Measurements from ENCODE around the gene DTNB.

DTNB gene

DNA sequence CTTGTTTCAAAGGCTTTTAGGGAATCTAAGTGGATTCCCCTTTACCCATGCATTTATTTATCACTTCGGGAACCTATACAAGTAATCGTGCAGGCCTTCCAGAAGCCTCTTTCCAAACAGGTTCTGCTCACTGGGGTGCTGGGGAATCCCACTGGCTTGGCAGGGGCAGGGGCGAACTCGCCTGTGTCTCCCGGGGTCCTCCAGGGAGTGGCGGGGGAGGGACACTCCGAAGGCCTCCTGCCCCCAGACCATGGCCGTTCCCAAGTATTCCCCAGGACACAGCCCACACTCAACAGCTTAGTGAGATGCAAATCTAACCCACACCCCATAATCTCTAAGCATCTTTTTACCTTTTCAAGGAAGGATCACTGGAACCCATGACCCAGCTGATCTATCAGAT, 338.2 kb downstream of the DTNB start:
- no peak for DNase-seq

DNA sequence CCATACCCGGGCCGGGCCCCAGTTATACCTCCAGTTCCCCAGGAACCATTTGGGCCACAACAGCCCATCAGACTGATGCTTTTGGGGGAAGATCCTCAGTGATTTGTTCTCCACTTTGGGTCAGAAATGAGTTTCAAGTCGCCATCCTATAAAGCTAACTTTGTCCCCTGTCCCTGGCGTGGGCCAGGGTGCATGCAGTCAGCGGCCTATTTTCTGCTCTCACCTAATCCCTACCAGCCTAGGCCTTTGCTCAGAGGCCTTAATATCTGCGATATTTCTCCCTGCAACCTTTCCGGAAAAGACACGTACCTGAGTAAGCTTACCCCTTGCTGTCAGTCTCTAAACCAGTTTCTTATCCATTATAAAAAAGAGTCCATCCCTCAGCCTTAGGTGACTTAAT, 338.9 kb downstream of the DTNB start:
- no peak for DNase-seq

DNA sequence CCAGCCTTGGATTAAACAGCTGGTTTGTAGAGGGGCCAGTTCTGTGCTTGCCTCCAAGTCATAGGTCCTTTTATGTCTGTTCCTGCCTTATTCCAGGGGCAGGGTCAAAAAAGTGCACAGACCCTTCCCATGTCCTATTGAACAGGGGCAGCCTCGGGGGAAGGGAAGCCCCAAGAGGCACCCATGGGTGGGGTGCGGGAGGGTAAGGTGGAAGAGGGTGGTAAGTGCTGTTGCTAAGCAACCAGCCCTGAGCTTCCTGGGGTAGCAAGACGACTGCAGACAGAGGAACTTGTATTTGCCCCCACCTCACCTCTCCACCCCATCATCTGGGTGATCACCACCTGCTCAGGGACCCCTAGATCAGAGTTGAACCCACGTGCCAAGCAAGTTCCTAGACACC, 339.4 kb downstream of the DTNB start:
- DNase-seq: no peak

DNA sequence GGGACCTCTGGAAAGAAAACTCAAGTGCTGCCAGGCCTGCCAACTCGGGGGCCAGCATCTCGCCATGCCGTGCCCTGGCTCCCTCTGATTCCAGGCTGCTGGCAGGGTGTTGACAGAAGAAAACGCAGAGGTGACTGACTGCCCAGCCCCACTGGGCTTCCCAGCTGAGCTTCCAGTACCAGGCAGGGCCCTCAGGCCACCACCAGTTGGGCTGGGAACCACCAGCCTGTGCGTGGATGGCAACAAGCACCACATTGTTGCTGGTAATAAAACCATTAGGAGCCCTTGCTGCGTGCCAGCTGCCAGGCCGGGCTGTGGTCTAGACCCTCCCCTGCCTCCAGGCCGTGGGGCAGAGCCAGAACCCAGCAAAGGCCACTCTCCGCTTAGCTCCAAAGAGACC, 340.8 kb downstream of the DTNB start:
- DNase-seq: no peak

DNA sequence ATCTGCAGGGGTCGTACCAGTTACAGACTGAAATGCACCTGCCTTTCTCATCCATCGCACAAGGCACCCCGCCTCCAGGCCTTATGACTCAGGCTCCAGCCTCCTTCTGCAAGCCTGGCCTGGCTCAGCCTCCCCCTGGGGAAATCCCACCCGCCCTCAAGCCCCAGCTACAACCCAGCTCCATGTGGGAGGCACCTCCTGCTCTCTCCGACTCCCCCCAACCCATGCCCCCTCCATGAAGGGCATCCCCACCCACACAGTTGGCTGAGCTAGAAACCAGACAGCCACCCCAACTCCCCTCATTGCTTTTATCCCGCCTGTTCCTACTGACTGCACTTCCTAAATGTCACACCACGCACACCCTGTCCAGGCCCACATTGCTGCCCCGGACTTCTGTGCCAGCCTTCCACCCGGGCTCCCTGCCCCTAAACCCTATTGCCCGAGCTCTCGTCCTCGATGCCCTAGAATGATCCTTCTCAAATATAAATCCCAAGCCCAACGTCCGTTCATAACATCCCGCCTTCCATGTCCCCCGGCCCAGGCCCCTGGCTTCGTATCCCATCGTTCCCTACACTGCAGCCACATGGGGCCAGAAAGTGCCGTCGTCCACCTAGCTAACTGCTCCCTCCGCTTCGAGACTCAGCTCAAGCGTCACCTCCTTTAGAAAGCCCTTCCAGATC, 341.6 kb downstream of the DTNB start:
- no peak for DNase-seq

DNA sequence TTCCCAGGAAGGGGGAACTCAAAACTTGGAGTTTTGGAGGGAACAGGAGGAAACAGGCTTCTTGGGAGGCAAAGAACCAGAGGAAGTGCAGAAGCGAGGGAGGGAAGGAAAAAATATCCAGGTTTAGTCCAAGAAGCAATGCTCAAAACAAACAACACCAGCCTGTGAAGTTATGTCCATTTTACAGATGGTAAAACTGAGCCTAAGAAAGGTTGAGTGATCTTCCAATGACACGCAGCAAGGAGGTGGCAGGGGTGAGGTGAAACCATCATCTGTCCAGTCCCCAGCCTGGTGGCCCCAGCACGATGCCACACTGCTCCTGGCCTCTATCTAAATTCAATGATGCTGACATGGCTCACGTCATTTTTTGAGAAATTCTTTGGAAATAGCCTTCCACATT, 342.4 kb downstream of the DTNB start:
- no peak for DNase-seq

DNA sequence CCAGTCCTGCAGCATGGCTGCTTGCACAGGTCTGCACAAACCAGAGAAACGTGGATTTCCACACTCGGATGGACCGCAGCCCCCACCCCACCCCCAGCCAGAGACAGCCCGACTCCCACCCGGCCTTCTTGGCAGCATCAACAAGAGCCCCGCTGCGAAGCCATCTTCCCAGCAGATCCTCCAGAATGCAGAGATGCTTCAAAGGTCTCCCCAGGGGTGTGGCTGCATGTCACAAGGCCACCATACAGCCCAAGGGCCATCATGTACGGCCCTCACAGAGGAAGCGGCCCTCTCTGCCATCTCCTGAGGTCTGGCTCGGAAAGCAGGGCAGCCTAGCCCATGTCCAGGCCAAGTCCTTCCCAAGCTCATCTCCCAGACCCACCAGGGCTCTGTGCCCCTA, 343.1 kb downstream of the DTNB start:
- no peak for DNase-seq

DNA sequence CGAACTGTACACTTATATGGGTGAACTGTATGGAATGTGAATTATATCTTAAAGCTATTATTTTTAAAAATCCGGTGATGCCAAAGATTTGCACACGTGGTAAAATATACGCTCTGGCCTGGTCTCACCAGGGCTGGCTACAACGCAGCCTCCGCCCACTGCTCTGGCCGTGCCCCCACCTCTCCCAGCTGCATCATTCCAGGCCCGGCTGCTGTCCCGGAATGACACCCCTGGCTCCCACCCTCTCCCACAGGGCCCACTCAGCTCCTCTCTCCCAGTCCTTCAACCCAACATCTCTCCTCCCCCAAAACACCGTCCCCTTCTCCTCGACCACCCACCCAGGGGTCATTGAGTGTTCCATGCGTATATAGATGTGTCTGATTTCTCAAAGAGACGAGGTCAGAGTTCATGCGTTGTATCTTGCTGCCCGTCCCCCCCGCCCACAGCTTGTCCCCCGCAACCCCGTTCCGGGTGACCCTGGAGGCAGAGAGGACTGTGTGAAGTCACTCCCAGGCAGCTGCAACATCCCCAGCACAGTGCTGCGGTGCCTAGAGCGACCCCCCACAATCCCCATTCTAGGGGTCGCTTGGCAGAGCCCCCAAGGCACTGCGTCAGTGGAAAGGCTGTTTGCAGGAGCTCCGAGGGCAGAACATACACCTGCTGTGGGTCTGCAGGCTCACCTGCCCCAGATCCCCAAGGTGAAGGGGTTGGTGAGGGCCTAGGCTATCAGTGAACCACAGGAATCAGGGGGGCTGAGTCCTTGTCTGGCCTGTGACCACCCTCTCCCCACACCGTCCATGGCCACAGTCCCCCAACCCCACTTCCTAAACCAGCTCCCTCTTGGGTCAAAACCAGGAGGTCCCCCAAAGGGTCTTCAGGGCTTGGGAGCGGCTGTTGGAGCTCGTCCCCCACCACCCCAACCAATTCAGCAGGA, 345.0 kb downstream of the DTNB start:
- DNase-seq: no peak
